ENCODE measurements around the gene KPNB1.
"Not testable (repeated sequence)": the region's sequence is repeated elsewhere in the genome, so short reads cannot be mapped to it uniquely, and the experiment has no call there.

The KPNB1 gene

GRCh38 chr17:47682727-47683126, 33.0 kb downstream of the KPNB1 start:
- DNase-seq: not testable (repeated sequence)

GRCh38 chr17:47684025-47684424, 34.3 kb downstream of the KPNB1 start:
- DNase-seq: no peak

- no peak for DNase-seq
These were observed 34.9 kb downstream of the KPNB1 start for GRCh38 chr17:47684535-47685193.

GRCh38 chr17:47685556-47686275, 36.0 kb downstream of the KPNB1 start:
- DNase-seq: no peak

DNA sequence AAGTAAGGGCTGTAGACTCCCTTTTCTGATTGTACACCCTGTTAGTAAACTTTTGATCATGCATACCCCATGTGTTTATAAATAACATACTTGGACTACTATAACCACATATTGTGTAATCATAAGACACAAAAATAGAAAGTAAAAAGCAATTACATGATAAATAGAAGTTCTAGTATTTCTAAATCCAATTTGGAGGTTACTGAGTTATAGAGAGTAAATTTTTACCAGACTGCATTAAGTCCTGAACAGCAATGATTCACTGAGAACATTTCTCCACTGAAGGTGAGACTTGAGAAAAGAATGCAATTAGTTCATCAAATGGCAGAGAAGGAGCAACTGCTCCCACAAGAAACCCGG, 36.5 kb downstream of the KPNB1 start:
- DNase-seq: no peak

- no peak for DNase-seq
These were observed 37.1 kb downstream of the KPNB1 start for GRCh38 chr17:47686664-47687327.

DNA sequence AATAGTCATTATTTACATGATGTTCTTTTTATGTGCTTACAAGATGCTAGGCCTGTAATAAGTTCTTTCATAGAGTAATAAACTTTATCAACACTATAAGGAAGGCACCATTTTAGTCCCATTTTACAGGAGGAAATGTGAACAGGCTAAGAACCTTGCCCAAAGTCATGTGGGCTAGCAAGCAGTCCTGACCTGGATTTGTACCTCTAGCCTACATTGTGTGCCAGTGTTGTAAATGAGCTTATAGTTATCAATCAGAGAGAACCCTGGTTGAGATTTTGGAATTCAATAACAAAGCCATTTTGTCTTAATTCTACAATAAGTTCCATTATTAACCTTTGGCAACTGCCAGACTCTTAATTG, 37.6 kb downstream of the KPNB1 start:
- DNase-seq: no peak

DNA sequence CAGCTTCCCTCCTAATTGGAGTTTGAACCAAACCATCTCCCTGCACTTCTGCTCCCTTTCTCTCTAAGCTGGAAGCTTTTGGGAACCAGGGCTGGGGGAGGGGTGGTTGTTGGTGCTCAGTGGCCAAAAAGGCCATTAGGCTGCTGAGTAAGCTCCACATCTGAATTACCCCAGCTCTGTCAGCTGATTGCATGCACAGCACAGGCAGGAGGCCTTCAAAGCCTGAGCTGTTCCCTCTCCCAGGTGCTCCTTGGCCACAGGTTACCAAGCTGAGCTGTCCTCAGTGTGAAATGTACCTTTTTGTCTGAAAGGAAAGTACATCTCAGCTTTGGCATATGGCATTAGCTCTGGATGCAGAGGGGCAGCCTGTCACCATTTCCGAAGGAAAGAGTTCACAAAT, 38.0 kb downstream of the KPNB1 start:
- no peak for DNase-seq

DNA sequence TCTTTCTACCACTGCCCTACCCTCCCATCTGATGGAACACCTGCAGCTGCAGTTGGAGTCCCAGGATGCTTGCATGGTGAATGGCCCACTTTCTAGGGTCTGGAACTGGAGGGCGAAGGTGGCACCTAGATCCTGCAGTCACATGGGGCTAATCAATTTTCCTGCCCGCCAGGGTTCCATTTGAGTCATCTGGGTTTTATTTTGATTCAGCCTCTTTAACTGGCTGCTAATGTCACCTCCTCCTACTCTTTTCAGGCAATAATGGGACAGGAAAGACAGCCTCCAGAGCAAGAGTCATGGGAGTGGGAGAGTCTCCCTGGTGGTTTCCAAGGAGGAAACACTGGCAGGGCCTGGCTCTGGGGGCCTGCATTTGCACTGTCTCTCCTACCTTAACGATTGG, 40.4 kb downstream of the KPNB1 start:
- DNase-seq: no peak

DNA sequence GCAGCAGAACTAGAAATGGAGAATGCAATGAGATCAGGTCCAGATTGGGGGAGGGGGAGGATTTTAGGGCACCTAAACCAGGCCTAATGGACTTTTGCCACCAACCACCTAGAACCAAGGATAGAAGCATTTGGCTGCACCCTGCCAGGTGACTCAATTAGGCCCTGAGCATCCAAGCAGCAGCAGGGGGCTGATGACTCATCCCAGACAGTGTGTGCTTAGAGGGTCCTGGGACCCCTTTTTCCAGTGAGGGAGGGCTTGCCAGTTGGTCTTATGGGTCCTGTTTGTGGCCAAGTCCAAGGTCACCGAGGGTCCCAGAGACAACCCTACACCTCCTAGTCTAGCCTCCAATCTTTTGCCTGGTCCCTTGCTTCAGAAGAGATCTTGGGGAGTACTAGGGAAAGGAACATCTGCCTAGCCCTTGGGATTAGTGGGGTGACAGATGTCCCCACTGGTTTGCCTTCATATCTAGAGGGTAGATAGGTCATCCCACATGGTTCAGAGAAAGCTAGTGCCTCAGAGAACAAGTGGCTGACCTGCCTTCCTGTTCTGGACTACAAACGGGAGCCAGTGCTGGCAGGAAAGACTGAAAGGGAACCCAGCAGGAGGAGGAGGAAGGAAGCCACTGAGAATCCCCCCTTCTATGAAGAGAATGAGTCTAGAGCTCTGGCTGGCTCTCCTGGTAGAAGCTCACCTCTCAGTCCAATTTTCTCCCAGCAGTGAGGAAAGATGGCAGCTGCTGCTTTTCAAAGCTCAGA, 42.6 kb downstream of the KPNB1 start:
- no peak for DNase-seq

DNA sequence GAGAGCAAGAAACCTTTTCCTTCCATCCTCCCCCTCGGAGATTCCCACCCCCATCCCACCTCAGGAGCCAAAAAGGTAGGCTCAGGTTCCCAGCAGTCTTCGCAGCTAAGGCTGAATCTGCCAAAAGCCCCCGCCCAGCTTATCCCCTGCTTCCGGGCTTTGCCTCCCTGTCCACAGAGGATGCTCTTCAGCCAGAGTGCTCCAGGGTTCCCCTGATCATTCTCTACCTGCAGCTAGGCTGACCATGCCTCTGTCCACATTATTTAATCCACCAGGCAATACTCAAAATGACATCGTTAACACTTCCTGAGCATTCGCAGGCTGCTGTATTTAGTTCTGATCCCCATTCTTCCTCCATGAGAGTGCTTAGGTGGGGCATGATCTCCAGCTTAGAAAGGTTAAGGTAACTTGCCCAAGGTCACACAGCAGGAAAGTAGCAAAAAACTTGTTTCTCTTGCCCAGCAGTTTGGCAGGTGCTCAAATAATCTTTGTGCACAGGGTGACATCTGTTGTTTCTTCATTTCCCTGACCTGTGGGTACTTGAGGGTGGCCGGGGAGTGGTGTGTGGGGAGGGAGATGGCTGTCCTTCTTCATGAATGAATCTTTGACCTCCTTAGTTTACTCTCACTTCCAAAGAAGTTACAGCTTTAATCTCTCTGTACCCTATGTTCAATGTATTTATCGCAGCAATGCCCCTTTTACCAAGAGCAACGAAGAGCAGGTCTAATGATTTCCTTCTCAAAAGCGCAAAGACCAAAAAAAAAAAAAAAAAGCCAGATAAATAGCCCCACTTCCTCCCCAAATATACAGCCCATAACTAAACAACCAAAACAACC, 43.4 kb downstream of the KPNB1 start:
- no peak for DNase-seq

DNA sequence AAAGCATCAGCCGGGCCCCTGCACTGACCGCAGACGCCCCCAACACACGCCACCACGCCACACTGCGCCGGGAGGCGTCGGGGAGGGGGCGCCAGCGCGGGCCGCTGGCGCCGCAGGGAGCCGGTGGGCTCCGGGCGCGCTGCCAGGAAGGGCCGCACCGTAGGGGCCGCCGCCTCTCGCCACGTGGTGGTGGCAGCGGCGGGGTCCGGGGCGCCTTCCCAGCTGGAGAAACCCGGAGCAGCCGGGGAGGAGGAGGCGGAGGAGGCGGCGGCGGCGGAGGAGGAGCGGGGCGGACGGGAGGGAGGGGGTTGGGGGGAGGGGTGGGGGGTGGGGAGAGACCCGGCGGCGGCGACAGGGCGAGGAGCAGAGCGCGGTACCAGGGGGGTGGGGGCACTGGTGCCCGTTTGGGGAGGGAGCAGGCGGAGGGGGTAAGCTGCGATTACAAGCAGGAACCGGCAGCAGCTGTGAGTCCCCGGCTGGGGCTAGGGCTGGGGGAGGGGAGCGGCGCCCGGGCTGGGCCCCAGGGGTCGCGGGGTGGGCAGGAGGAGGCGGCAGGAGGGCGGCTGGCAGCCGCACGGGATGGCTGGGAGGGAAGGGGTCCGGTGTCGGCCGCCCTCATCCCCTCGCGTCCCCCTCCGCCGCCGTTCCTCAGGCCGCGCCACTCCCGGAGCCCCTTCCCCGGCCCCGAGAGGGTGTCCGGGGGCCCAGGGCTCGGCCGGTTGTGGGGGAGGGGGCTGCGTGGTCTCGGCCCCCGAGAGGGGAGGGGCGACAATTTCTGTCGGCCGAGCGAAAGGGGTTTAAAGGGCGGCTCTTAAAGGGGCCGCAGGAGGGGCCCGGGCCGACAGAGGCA, 44.2 kb downstream of the KPNB1 start, which contains the start of gene TBKBP1:
Gene TBKBP1, plus strand, starts transcription at position 431 of the 850 bp plus-strand sequence. CDS start 1,952 bp downstream, outside the sequence.
- DNase-seq: peak; percentile 61

DNA sequence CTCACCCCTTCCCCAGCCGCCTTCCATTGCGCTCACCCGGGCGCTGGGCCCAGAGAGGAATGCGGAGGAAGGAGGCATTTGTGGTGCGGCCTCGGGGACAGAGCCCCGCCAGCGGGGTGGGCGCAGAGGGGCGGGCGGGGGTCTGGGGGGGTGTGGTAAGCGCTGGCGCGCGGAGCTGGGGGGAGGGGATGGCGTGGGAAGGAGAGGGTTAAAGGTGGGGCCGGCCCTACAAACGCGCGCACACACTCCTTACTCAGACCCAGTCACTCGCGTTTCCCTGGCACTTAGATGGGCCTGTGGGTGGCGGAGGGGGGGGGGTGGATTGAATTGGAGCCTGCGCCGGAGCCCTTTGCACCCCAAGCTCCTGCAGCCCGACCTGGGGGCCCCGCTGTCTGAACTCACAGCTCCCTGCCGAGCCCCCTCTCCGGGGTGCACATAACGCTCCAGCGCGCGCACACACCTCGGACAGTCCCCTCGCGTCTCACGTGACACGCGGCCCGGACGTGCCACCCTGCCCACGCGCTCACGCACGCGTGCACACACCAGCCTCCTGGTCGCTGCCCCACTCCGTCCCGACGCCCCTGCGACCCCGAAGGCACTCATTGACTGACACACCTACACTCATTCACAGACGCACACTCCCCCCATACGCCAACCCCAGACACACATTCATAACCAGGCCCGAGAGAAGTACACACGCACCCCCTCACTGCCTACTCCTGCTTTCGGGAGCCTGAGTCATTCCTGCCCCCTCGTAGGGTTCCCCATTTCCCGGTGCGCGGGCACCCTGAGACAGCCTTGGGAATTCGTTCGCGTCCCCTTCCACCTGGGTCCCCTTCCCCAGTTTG, 45.1 kb downstream of the KPNB1 start:
- peak; percentile 59 for DNase-seq

- no peak for DNase-seq
These were observed 46.0 kb downstream of the KPNB1 start for GRCh38 chr17:47695429-47696376.

DNA sequence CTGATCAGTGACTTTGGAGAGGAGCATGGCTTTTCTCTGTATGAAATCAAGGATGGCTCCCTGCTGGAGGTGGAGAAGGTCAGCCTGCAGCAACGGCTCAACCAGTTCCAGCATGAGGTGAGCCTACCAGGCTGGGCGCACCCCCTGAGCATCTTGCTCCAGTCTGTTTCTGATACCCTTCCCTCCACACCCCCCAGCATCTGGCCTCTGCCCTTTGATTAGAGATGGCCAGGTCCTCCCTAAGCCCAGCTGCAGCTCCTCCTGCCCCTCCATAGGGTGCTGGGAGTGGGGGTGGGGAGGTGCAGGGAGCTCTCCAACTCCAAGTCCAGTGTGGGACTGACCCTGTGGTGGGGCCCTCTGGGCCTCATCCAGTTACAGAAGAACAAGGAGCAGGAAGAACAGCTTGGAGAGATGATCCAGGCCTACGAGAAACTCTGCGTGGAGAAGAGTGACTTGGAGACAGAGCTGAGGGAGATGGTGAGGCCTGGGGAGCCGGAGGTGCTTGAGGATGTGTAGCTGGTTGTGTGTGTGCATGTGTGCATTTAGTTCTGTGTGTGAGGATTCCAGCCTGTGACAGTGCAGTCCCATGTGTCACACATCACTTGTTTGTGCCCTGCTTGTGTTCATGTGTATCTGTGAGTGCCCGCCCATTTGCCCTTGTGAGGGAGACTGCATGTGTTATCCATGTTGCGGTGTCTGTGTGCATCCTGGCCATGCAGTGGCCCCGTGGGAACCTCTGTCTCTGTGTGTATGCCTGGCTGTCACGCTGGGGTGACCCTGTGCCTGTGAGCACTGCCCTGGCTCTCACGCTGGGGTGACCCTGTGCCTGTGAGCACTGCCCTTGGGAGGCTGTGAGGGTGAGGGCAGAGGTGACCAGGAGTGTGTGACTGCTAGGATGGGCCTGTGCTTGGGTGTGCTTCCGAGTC, 47.3 kb downstream of the KPNB1 start:
- no peak for DNase-seq

DNA sequence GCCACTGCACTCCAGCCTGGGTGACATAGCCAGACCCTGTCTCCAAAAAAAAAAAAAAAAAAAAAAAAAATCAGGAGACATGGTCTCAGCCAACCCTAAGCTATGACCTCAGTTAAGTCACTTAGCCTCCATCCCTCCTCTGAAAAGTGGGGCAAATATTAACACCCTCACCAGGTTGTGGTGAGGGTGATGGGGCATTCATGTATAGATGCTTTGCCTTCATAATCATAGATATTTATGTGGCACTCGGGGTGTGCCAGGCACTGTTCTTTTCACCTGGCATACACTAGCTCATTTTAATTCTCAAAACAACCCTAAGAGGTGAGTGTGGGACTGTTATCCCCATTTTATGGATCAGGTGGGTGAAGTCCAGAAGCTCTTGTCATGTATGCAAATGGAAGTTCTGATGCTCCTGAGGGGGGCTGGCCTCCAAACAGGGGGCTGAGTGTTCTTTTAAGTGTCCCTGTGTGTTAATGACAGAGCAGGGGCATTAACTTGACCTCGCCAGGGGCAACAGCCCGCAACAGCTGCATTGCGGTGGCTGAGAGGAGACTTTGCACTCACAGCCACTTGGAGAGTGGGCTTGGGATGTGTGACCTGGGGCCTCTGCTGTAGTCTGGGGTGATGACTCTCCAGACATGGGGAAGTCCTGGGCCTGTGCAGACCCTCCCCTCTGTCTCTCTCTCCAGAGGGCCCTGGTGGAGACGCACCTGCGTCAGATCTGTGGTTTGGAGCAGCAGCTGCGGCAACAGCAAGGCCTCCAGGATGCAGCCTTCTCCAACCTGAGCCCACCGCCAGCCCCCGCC, 48.4 kb downstream of the KPNB1 start:
- DNase-seq: no peak
